K562 (cell line): ENCODE data around the gene ABLIM2. TPM values are rescaled to one million over a fixed set of nuclear protein-coding genes. Genes with fewer than 3 reads are reported as not detected.

Source experiments
- ATAC-seq: fragments of 200-7000 bp; cut with Tn5 transposase; 3 replicates; pipeline ENCODE4 v1.9.1; 2020; ENCODE audit warnings: moderate library complexity
- BruUV-seq: library from RNA; stranded (reverse); fragments of 400-500 nt; replicated peaks from 2 replicates; lab custom pipeline; 2021; lab: Mats Ljungman, UMichigan
- CTCF ChIA-PET: fragments of 300-600 bp; formaldehyde crosslinking; extraction: SDS; loops from one replicate; lab custom pipeline; 2021; ENCODE audit warnings: low intra/inter-chr PET ratio; lab: Yijun Ruan, JAX
- POLR2A ChIA-PET: fragments of 300-600, 350-650 bp; sonication (Branson Sonifier 250); formaldehyde crosslinking; extraction: SDS; loops from one replicate; lab custom pipeline; 2021; ENCODE audit warnings: antibody characterized with exemption, inconsistent platforms; lab: Yijun Ruan, JAX
- DNase-seq, 4 experiments: peaks; one replicate each; pipeline versions ENCODE4 v3.0.0 to v3.0.0-alpha.2; 2011 to 2018; ENCODE audit warnings: low spot score in 3 of 4, mixed read lengths in 3 of 4; ENCODE audit errors: extremely low read depth in 1 of 4
- FAIRE-seq: peaks from 2 replicates; lab custom pipeline; 2011; peaks lifted over from hg19 to GRCh38; lab: Jason Lieb, UNC
- H2AFZ ChIP-seq: 2 replicates; pipeline ENCODE4 v1.6.0; 2011; ENCODE audit warnings: low read depth, low read length, control low read depth, inconsistent platforms
- H3K27ac ChIP-seq: fragments of 200-600 bp; 3 replicates; pipeline ENCODE4 v1.8.0; 2011; ENCODE audit warnings: low read depth, mild to moderate bottlenecking, control low read depth, inconsistent platforms, low read length, moderate library complexity, mixed read lengths; ENCODE audit errors: extremely low read depth
- H3K27me3 ChIP-seq, 2 experiments: fragments of 300-600 bp in 1 of 2; 2 replicates in 1 of 2; 3 replicates in 1 of 2; pipeline versions ENCODE4 v1.6.0 to v1.8.0; 2011; ENCODE audit warnings: inconsistent platforms in 2 of 2, low read length in 2 of 2, mild to moderate bottlenecking in 1 of 2, mixed read lengths in 1 of 2, moderate library complexity in 1 of 2; ENCODE audit not compliant: control insufficient read depth in 2 of 2, insufficient read depth in 2 of 2
- H3K36me3 ChIP-seq: fragments of 300-600 bp; 3 replicates; pipeline ENCODE4 v1.8.0; 2011; ENCODE audit warnings: mild to moderate bottlenecking, low read length, inconsistent platforms; ENCODE audit not compliant: control insufficient read depth, insufficient read depth
- H3K4me1 ChIP-seq, 2 experiments: fragments of 200-600 bp in 1 of 2; replicated peaks in 1 of 2; 2 replicates in 1 of 2; 3 replicates in 1 of 2; pipeline versions ENCODE4 v1.5.1 to v1.8.0; 2011; ENCODE audit warnings: inconsistent platforms in 2 of 2, low read length in 2 of 2, mild to moderate bottlenecking in 1 of 2, mixed read lengths in 1 of 2, moderate library complexity in 1 of 2; ENCODE audit not compliant: control insufficient read depth in 2 of 2, insufficient read depth in 2 of 2
- H3K4me2 ChIP-seq: 2 replicates; pipeline ENCODE4 v1.6.1; 2011; ENCODE audit warnings: low read length, control low read depth, inconsistent platforms, mixed read lengths; ENCODE audit not compliant: insufficient read depth
- H3K4me3 ChIP-seq: fragments of 200-600 bp; sonication (generic), shearing (Covaris generic); 2 replicates; pipeline ENCODE4 v1.5.1; 2016; ENCODE audit warnings: control low read depth, inconsistent platforms
- H3K79me2 ChIP-seq: fragments of 200-600 bp; 3 replicates; pipeline ENCODE4 v1.8.0; 2011; ENCODE audit warnings: low read length, inconsistent platforms; ENCODE audit not compliant: control insufficient read depth, insufficient read depth
- H3K9ac ChIP-seq, 2 experiments: 2 replicates each; pipeline versions ENCODE4 v1.6.0 to v1.6.1; 2011; ENCODE audit warnings: low read depth in 2 of 2, low read length in 2 of 2, control low read depth in 1 of 2, inconsistent platforms in 1 of 2, mild to moderate bottlenecking in 1 of 2, mixed read lengths in 1 of 2; ENCODE audit not compliant: insufficient read depth in 1 of 2
- H3K9me1 ChIP-seq: one replicate; pipeline ENCODE4 v1.6.0; 2011; ENCODE audit warnings: inconsistent platforms, mild to moderate bottlenecking, low read length, moderate library complexity; ENCODE audit not compliant: control insufficient read depth, insufficient read depth
- H3K9me3 ChIP-seq: replicated peaks from 2 replicates; pipeline ENCODE4 v1.5.1; 2011; ENCODE audit warnings: low read depth, low read length, inconsistent platforms; ENCODE audit not compliant: control insufficient read depth, insufficient read depth
- H4K20me1 ChIP-seq: replicated peaks from 2 replicates; pipeline ENCODE4 v1.6.1; 2011; ENCODE audit warnings: low read length, inconsistent platforms, mixed read lengths; ENCODE audit not compliant: control insufficient read depth, insufficient read depth
- ARID4B ChIP-seq: sonication (generic); formaldehyde crosslinking; IDR thresholded peaks from 2 replicates; pipeline ENCODE4 v1.8.0; 2022; ENCODE audit warnings: mild to moderate bottlenecking, missing genetic modification reagents
- C11orf30 ChIP-seq: fragments of 450-650 bp; IDR thresholded peaks from 2 replicates; pipeline ENCODE4 v1.6.1; 2016; ENCODE audit warnings: low read depth, mild to moderate bottlenecking
- ELF4 ChIP-seq: fragments of 450-650 bp; formaldehyde crosslinking; IDR thresholded peaks from 2 replicates; pipeline ENCODE4 v1.4.0; 2022; ENCODE audit warnings: missing genetic modification characterization
- ERF ChIP-seq: fragments of 450-650 bp; formaldehyde crosslinking; IDR thresholded peaks from 2 replicates; pipeline ENCODE4 v1.4.0; 2020; ENCODE audit warnings: mild to moderate bottlenecking, mixed read lengths
- FOXP1 ChIP-seq: sonication (generic); formaldehyde crosslinking; IDR thresholded peaks from 2 replicates; pipeline ENCODE4 v1.8.0; 2022; ENCODE audit warnings: mild to moderate bottlenecking, missing genetic modification reagents
- NR2C2 ChIP-seq, 2 experiments: fragments of 200-800 bp in 1 of 2; sonication (Bioruptor generic) in 1 of 2; sonication (generic) in 1 of 2; formaldehyde crosslinking in 1 of 2; IDR thresholded peaks; 2 replicates each; pipeline versions ENCODE4 v1.6.1 to v1.8.0; 2016 to 2022; ENCODE audit warnings: mild to moderate bottlenecking in 1 of 2, missing compliant biosample characterization in 1 of 2, missing genetic modification characterization in 1 of 2, missing genetic modification reagents in 1 of 2
- PYGO2 ChIP-seq: fragments of 450-650 bp; IDR thresholded peaks from 2 replicates; pipeline ENCODE4 v1.6.1; 2016; ENCODE audit warnings: mild to moderate bottlenecking, missing genetic modification characterization, moderate library complexity, missing compliant biosample characterization
- SRSF9 ChIP-seq: fragments of 200-400 bp; formaldehyde crosslinking; IDR thresholded peaks from 2 replicates; pipeline ENCODE4 v1.6.1; 2017; ENCODE audit warnings: low read depth, low read length, borderline replicate concordance
- ZC3H8 ChIP-seq: fragments of 450-650 bp; IDR thresholded peaks from 2 replicates; pipeline ENCODE4 v1.6.1; 2017
- ZNF445 ChIP-seq: fragments of 250-450 bp; sonication (Bioruptor Pico); IDR thresholded peaks from 2 replicates; pipeline ENCODE4 v1.4.0; 2020; ENCODE audit warnings: low read depth, mild to moderate bottlenecking, moderate library complexity
- ZNF551 ChIP-seq: fragments of 250-450 bp; sonication (Bioruptor Pico); IDR thresholded peaks from 2 replicates; pipeline ENCODE4 v1.5.0; 2021; ENCODE audit warnings: mild to moderate bottlenecking, moderate library complexity
- WGBS: fragments of 100-300 bp; shearing (Covaris generic); methylation state at CpG from one replicate; pipeline ENCODE4 v1.1.6; 2016; ENCODE audit warnings: low coverage, mixed read lengths; ENCODE audit not compliant: insufficient coverage; ENCODE audit errors: missing lambda C conversion rate; 5-methylcytosine and 5-hydroxymethylcytosine counted together
- in situ Hi-C: fragments of 300-500 bp; cut with MboI; formaldehyde crosslinking; loops from 4 replicates; pipeline ENCODE4 v1.15.0; 2018; ENCODE audit warnings: inconsistent platforms, mixed read lengths
- intact Hi-C: fragments of 100-400 bp; cut with micrococcal nuclease; formaldehyde crosslinking; loops from 2 replicates; pipeline ENCODE4 v1.14.2; 2022
- polyA plus RNA-seq, 8 experiments: library from polyadenylated mRNA; depleted of rRNA in 4 of 8; stranded (reverse) in 5 of 8; unstranded in 3 of 8; fragments of >200 nt; fragmentation: Nextera tagmentation in 2 of 8; fragmentation: Illumina TruSeq in 1 of 8; extraction: Ambion mirVana in 2 of 8; extraction: Trizol in 1 of 8; gene quantifications; 2 replicates each; pipeline versions ENCODE4 v1.2.1 to v1.2.3, GENCODE V29; 2011 to 2014; ENCODE audit warnings: inconsistent platforms in 1 of 8, missing spikeins in 1 of 8
- total RNA-seq, 7 experiments: library from RNA; depleted of rRNA in 6 of 7; stranded (reverse); fragments of >200 nt in 6 of 7; fragmentation: Illumina TruSeq in 2 of 7; extraction: Trizol in 2 of 7; gene quantifications; 2 replicates each; pipeline versions ENCODE4 v1.2.1 to v1.2.3, GENCODE V29; 2011 to 2021; ENCODE audit warnings: low replicate concordance in 1 of 7
- TF ChIP-seq, protein P1 (sequence below): fragments of 450-650 bp; IDR thresholded peaks from 2 replicates; pipeline ENCODE4 v1.6.1; 2016
- TF ChIP-seq, protein P2 (sequence below): sonication (generic); formaldehyde crosslinking; IDR thresholded peaks from 2 replicates; pipeline ENCODE4 v1.8.0; 2022; ENCODE audit warnings: mild to moderate bottlenecking, missing genetic modification reagents, borderline replicate concordance

The ABLIM2 gene
- total and polyA plus RNA-seq, 9 of the 15 experiments (the other 6 are each of a cell fraction or from before 2014, with no cell fraction given), result not detected

DNA sequence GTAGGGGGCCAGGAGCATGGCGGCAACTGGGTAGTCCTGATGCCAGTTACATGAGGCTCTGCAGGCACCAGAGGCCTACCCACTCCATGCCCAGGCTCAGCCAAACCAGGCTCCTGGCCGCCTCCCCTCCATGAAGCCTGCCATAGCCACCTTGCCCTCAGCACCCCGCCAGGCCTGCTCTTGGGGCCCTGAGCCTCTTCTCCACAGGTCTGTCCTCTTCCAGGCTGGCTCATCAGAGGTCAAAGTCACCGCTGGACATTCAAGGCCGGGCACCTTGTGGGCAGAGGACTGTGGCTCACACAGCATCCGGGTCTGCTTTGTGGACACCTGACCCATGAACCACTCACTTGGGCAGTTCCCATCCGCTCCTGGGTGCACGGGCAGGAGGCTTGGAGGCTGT, 158.9 kb downstream of the ABLIM2 start:
- POLR2A ChIA-PET, result no interaction called here
- intact Hi-C loops, result no loop called here
- no TSS peak for BruUV-seq
- FAIRE-seq (no peak), ATAC-seq (no peak), DNase-seq (no peak)
- no peak overlapping the region for H2AFZ ChIP-seq
- H3K9ac ChIP-seq, result no peak overlapping the region
- in situ Hi-C loops, result no loop called here
- no peaks in the 10 kb centered on the region for H3K9me3 ChIP-seq
- H3K79me2 ChIP-seq, result no peaks in the 10 kb centered on the region
- no peak overlapping the region for H3K4me2 ChIP-seq
- no peaks in the 10 kb centered on the region for H3K9me1 ChIP-seq
- peaks cover 22 to 82% of the 10 kb centered on the region in 2 experiments; a peak in 4 of 5 replicates for H3K27me3 ChIP-seq
- H3K36me3 ChIP-seq, result no peaks in the 10 kb centered on the region
- no peak overlapping the region for H3K27ac ChIP-seq
- H3K4me1 ChIP-seq, result no peaks in the 10 kb centered on the region
- TF ChIP-seq FOXP1 (CRISPR knock-in tag), result no peak
- TF ChIP-seq ZNF445 (CRISPR knock-in tag), result no peak
- TF ChIP-seq SRSF9, result no peak
- TF ChIP-seq ERF, result no peak
- TF ChIP-seq ZNF551, result no peak
- TF ChIP-seq C11orf30, result no peak
- TF ChIP-seq, protein P1, sequence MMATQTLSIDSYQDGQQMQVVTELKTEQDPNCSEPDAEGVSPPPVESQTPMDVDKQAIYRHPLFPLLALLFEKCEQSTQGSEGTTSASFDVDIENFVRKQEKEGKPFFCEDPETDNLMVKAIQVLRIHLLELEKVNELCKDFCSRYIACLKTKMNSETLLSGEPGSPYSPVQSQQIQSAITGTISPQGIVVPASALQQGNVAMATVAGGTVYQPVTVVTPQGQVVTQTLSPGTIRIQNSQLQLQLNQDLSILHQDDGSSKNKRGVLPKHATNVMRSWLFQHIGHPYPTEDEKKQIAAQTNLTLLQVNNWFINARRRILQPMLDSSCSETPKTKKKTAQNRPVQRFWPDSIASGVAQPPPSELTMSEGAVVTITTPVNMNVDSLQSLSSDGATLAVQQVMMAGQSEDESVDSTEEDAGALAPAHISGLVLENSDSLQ, result no peak
- no peak for TF ChIP-seq ARID4B (CRISPR knock-in tag)
- TF ChIP-seq ZC3H8, result no peak
- TF ChIP-seq, protein P2, sequence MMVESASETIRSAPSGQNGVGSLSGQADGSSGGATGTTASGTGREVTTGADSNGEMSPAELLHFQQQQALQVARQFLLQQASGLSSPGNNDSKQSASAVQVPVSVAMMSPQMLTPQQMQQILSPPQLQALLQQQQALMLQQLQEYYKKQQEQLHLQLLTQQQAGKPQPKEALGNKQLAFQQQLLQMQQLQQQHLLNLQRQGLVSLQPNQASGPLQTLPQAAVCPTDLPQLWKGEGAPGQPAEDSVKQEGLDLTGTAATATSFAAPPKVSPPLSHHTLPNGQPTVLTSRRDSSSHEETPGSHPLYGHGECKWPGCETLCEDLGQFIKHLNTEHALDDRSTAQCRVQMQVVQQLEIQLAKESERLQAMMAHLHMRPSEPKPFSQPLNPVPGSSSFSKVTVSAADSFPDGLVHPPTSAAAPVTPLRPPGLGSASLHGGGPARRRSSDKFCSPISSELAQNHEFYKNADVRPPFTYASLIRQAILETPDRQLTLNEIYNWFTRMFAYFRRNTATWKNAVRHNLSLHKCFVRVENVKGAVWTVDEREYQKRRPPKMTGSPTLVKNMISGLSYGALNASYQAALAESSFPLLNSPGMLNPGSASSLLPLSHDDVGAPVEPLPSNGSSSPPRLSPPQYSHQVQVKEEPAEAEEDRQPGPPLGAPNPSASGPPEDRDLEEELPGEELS (CRISPR knock-in tag), result no peak
- TF ChIP-seq ELF4 (CRISPR knock-in tag), result no peak
- no peak for TF ChIP-seq PYGO2 (tag)
- TF ChIP-seq NR2C2 (CRISPR knock-in tag; IDR thresholded peaks at IDR 0.05), result no peak
- no peak for TF ChIP-seq NR2C2 (tag; IDR thresholded peaks at IDR 0.05)
- H4K20me1 ChIP-seq, result peaks cover 15% of the 10 kb centered on the region; the same call in 1 of the 2 replicates
- 4% methylated on average over 6 of the region's 8 CpGs for WGBS
- CTCF ChIA-PET, result no interaction called here
- no peak overlapping the region for H3K4me3 ChIP-seq
